ENCODE data around the gene ANKS4B. TPM values are rescaled to one million over a fixed set of nuclear protein-coding genes. Genes with fewer than 3 reads are reported as not detected.

ANKS4B gene
- total RNA-seq (2014; rRNA removed; shearing (Covaris generic); ENCODE audit: low replicate concordance), result not detected in 2 replicates

DNA sequence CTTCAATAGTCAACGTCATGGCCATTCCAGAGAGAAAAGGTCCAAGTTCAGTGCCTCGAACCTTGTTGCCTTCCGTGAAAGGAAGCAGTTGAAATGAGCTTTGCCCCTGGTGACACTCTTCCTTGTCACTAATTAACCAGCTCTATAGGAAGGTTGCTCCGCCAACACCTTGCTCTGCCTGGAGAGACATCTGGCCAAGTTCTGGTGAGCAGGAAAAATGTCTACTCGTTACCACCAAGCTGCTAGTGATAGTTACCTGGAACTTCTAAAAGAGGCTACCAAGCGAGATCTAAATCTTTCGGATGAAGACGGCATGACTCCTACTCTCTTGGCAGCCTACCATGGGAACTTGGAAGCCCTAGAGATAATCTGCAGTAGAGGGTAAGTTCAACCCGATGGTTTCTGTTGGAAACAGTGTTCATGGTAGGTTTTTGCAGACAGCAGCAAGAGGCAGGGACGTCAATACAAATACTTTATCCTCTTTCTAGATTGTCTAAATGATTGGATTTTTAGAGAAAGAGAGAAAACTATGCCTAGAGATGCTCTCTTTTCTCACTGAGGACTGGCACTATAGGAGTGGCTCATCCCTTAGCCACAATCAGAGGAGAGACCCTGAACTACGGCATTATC, at the start of gene ANKS4B:
Gene ANKS4B, plus strand, starts transcription at position 179 of the 630 bp plus-strand sequence. Its CDS starts 39 bp downstream, at position 218.
- H3K4me3 ChIP-seq (ENCODE audit: low read length), result no peak within 1 kb of the TSS
- H3K79me2 ChIP-seq (ENCODE audit: low read length), result no peaks in the 10 kb centered on the region
- H3K4me2 ChIP-seq (ENCODE audit: low read depth, low read length, poor library complexity, severe bottlenecking), result no peak within 1 kb of the TSS
- no peaks in the 10 kb centered on the region for H4K20me1 ChIP-seq (ENCODE audit: insufficient read depth, low read depth, low read length)
- no peak within 1 kb of the TSS for H3K27ac ChIP-seq (ENCODE audit: low read length)
- H3K27me3 ChIP-seq (ENCODE audit: low read length), result no peaks in the 10 kb centered on the region
- no peaks in the 10 kb centered on the region for H3K9me3 ChIP-seq (ENCODE audit: low read length)
- H3K36me3 ChIP-seq (ENCODE audit: insufficient read depth, low read length), result no peaks in the 10 kb centered on the region
- no peaks in the 10 kb centered on the region for H3K4me1 ChIP-seq (ENCODE audit: low read length)
- no peak within 1 kb of the TSS for H3K9ac ChIP-seq (ENCODE audit: low read length)
- no peak for DNase-seq
- H2AFZ ChIP-seq (ENCODE audit: low read length), result no peak within 1 kb of the TSS
- H3K9me2 ChIP-seq (replicated peaks; ENCODE audit: insufficient read depth, low read length), result no peaks in the 10 kb centered on the region

- no peaks in the 10 kb centered on the region for H3K9me2 ChIP-seq (replicated peaks; ENCODE audit: insufficient read depth, low read length)
- H3K79me2 ChIP-seq (ENCODE audit: low read length), result no peaks in the 10 kb centered on the region
- H3K4me3 ChIP-seq (ENCODE audit: low read length), result no peak overlapping the region
- H3K4me1 ChIP-seq (ENCODE audit: low read length), result peaks cover 4% of the 10 kb centered on the region
- no peak overlapping the region for H3K9ac ChIP-seq (ENCODE audit: low read length)
- no peaks in the 10 kb centered on the region for H4K20me1 ChIP-seq (ENCODE audit: insufficient read depth, low read depth, low read length)
- no peak overlapping the region for H3K4me2 ChIP-seq (ENCODE audit: low read depth, low read length, poor library complexity, severe bottlenecking)
- H2AFZ ChIP-seq (ENCODE audit: low read length), result no peak overlapping the region
- no peaks in the 10 kb centered on the region for H3K27me3 ChIP-seq (ENCODE audit: low read length)
- DNase-seq, result no peak
- no peak overlapping the region for H3K27ac ChIP-seq (ENCODE audit: low read length)
- peaks cover 29% of the 10 kb centered on the region for H3K36me3 ChIP-seq (ENCODE audit: insufficient read depth, low read length)
- H3K9me3 ChIP-seq (ENCODE audit: low read length), result no peaks in the 10 kb centered on the region
Observed at GRCh38 chr16:21183995-21184394, 49.5 kb upstream of the ANKS4B start.

GRCh38 chr16:21184834-21185233, 48.7 kb upstream of the ANKS4B start:
- peaks cover 20% of the 10 kb centered on the region for H3K36me3 ChIP-seq (ENCODE audit: insufficient read depth, low read length)
- H4K20me1 ChIP-seq (ENCODE audit: insufficient read depth, low read depth, low read length), result no peaks in the 10 kb centered on the region
- peak; percentile 49 for DNase-seq
- H3K27ac ChIP-seq (ENCODE audit: low read length), result no peak overlapping the region
- H3K4me1 ChIP-seq (ENCODE audit: low read length), result peaks cover 4% of the 10 kb centered on the region
- no peaks in the 10 kb centered on the region for H3K79me2 ChIP-seq (ENCODE audit: low read length)
- no peak overlapping the region for H3K4me3 ChIP-seq (ENCODE audit: low read length)
- no peaks in the 10 kb centered on the region for H3K9me2 ChIP-seq (replicated peaks; ENCODE audit: insufficient read depth, low read length)
- H3K4me2 ChIP-seq (ENCODE audit: low read depth, low read length, poor library complexity, severe bottlenecking), result no peak overlapping the region
- no peak overlapping the region for H3K9ac ChIP-seq (ENCODE audit: low read length)
- no peaks in the 10 kb centered on the region for H3K27me3 ChIP-seq (ENCODE audit: low read length)
- H3K9me3 ChIP-seq (ENCODE audit: low read length), result no peaks in the 10 kb centered on the region
- no peak overlapping the region for H2AFZ ChIP-seq (ENCODE audit: low read length)

DNA sequence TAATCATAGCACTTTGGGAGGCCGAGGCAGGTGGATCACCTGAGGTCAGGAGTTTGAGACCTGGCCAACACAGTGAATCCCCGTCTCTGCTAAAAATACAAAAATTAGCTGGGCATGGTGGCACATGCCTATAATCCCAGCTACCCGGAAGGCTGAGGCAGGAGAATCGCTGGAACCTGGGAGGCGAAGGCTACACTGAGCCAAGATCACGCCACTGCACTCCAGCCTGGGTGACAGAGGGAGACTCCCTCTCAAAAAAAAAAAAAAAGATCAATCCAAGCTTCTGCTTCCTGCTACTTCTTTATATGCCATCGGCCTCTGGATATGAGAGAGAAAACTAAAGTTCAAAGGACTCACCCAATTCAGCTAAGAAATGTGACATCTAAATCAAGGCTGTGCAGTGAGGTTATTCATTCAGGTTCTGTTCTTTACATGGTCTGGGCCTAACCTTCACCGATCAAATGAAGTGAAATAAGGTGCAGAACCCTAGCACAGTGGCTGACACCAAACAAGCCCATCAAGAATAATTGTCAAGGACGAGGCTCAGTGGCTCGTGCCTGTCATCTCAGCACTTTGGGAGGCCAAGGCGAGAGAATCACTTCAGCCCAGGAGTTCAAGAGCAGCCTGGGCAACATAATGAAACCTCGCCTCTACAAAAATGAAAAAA, 47.7 kb upstream of the ANKS4B start:
- Histone ChIP-seq H3K4me1 (ENCODE audit: low read length) (peaks cover 4% of the 10 kb centered on the region), H4K20me1 (ENCODE audit: insufficient read depth, low read depth, low read length) (no peaks in the 10 kb centered on the region), H3K27me3 (ENCODE audit: low read length) (no peaks in the 10 kb centered on the region), H3K9ac (ENCODE audit: low read length) (no peak overlapping the region), H3K9me3 (ENCODE audit: low read length) (no peaks in the 10 kb centered on the region), H3K27ac (ENCODE audit: low read length) (no peak overlapping the region), H3K36me3 (ENCODE audit: insufficient read depth, low read length) (peaks cover 14% of the 10 kb centered on the region), H3K4me2 (ENCODE audit: low read depth, low read length, poor library complexity, severe bottlenecking) (no peak overlapping the region), H3K79me2 (ENCODE audit: low read length) (no peaks in the 10 kb centered on the region), H2AFZ (ENCODE audit: low read length) (no peak overlapping the region), H3K9me2 (replicated peaks; ENCODE audit: insufficient read depth, low read length) (no peaks in the 10 kb centered on the region), H3K4me3 (ENCODE audit: low read length) (no peak overlapping the region)
- DNase-seq, result no peak

GRCh38 chr16:21186326-21186691, 47.2 kb upstream of the ANKS4B start:
- H4K20me1 ChIP-seq (ENCODE audit: insufficient read depth, low read depth, low read length), result no peaks in the 10 kb centered on the region
- H3K36me3 ChIP-seq (ENCODE audit: insufficient read depth, low read length), result peaks cover 9% of the 10 kb centered on the region
- H2AFZ ChIP-seq (ENCODE audit: low read length), result no peak overlapping the region
- no peak overlapping the region for H3K4me3 ChIP-seq (ENCODE audit: low read length)
- DNase-seq, result no peak
- H3K79me2 ChIP-seq (ENCODE audit: low read length), result no peaks in the 10 kb centered on the region
- no peak overlapping the region for H3K27ac ChIP-seq (ENCODE audit: low read length)
- no peaks in the 10 kb centered on the region for H3K27me3 ChIP-seq (ENCODE audit: low read length)
- H3K4me2 ChIP-seq (ENCODE audit: low read depth, low read length, poor library complexity, severe bottlenecking), result no peak overlapping the region
- peaks cover 4% of the 10 kb centered on the region for H3K4me1 ChIP-seq (ENCODE audit: low read length)
- no peaks in the 10 kb centered on the region for H3K9me2 ChIP-seq (replicated peaks; ENCODE audit: insufficient read depth, low read length)
- H3K9me3 ChIP-seq (ENCODE audit: low read length), result no peaks in the 10 kb centered on the region
- H3K9ac ChIP-seq (ENCODE audit: low read length), result no peak overlapping the region

DNA sequence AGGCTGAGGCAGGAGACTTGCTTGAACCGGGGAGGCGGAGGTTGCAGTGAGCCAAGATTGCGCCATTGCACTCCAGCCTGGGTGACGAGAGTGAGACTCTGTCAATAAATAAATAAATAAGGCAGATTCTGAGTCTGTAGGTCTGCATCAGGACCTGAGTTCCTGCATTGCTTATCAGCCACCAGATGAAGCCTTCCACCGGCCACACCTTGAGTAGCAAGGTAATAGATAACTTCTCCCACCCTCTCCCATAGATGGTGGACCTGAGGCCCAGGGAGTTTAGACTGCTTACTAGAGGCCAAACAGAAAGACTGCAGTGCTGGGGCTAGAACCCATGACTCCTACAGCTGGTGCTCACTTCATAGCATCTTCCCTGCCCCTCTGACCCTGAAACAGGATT, 44.2 kb upstream of the ANKS4B start:
- H3K4me3 ChIP-seq (ENCODE audit: low read length), result no peak overlapping the region
- no peak overlapping the region for H2AFZ ChIP-seq (ENCODE audit: low read length)
- no peaks in the 10 kb centered on the region for H3K36me3 ChIP-seq (ENCODE audit: insufficient read depth, low read length)
- H4K20me1 ChIP-seq (ENCODE audit: insufficient read depth, low read depth, low read length), result no peaks in the 10 kb centered on the region
- H3K9me2 ChIP-seq (replicated peaks; ENCODE audit: insufficient read depth, low read length), result no peaks in the 10 kb centered on the region
- 0 out of 2 replicates have a peak, but pooled peaks cover 3% of the 10 kb centered on the region for H3K27me3 ChIP-seq (ENCODE audit: low read length)
- peaks cover 4% of the 10 kb centered on the region for H3K4me1 ChIP-seq (ENCODE audit: low read length)
- H3K9me3 ChIP-seq (ENCODE audit: low read length), result no peaks in the 10 kb centered on the region
- no peak for DNase-seq
- no peak overlapping the region for H3K9ac ChIP-seq (ENCODE audit: low read length)
- no peaks in the 10 kb centered on the region for H3K79me2 ChIP-seq (ENCODE audit: low read length)
- no peak overlapping the region for H3K4me2 ChIP-seq (ENCODE audit: low read depth, low read length, poor library complexity, severe bottlenecking)
- no peak overlapping the region for H3K27ac ChIP-seq (ENCODE audit: low read length)

- Histone ChIP-seq H2AFZ (ENCODE audit: low read length) (no peak overlapping the region), H3K4me1 (ENCODE audit: low read length) (peaks cover 8% of the 10 kb centered on the region), H3K4me3 (ENCODE audit: low read length) (no peak overlapping the region), H3K27me3 (ENCODE audit: low read length) (0 out of 2 replicates have a peak, but pooled peaks cover 3% of the 10 kb centered on the region), H3K79me2 (ENCODE audit: low read length) (no peaks in the 10 kb centered on the region), H3K9me2 (replicated peaks; ENCODE audit: insufficient read depth, low read length) (no peaks in the 10 kb centered on the region), H3K9ac (ENCODE audit: low read length) (no peak overlapping the region), H3K9me3 (ENCODE audit: low read length) (no peaks in the 10 kb centered on the region), H3K4me2 (ENCODE audit: low read depth, low read length, poor library complexity, severe bottlenecking) (no peak overlapping the region), H3K36me3 (ENCODE audit: insufficient read depth, low read length) (no peaks in the 10 kb centered on the region), H3K27ac (ENCODE audit: low read length) (no peak overlapping the region), H4K20me1 (ENCODE audit: insufficient read depth, low read depth, low read length) (no peaks in the 10 kb centered on the region)
- no peak for DNase-seq
Observed at GRCh38 chr16:21190013-21190412, 43.5 kb upstream of the ANKS4B start.

DNA sequence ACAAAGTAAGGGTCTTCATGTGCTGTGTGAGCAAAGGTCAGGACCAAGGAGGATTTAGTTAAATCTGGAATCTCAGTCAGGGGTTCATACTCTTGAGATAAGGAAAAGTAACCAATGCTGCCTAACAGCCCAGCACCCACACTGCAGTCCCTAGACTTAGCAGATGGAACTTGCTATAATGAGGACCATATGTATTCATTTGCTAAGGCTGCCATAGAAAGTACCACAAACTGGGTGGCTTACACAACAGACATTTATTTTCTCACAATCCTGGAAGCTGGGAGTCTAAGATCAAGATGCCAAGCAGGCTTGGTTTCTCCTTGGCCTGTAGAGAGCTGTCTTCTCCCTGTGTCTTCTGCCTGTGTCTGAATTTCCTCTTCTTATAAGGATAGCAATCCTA, 42.9 kb upstream of the ANKS4B start:
- Histone ChIP-seq H3K36me3 (ENCODE audit: insufficient read depth, low read length) (no peaks in the 10 kb centered on the region), H3K27me3 (ENCODE audit: low read length) (0 out of 2 replicates have a peak, but pooled peaks cover 3% of the 10 kb centered on the region)

More for the DNA sequence above, 42.9 kb upstream of the ANKS4B start:
- no peak overlapping the region for H3K4me2 ChIP-seq (ENCODE audit: low read depth, low read length, poor library complexity, severe bottlenecking)
- no peaks in the 10 kb centered on the region for H3K79me2 ChIP-seq (ENCODE audit: low read length)
- no peak overlapping the region for H3K4me3 ChIP-seq (ENCODE audit: low read length)
- H2AFZ ChIP-seq (ENCODE audit: low read length), result no peak overlapping the region
- no peaks in the 10 kb centered on the region for H4K20me1 ChIP-seq (ENCODE audit: insufficient read depth, low read depth, low read length)
- no peak for DNase-seq
- no peaks in the 10 kb centered on the region for H3K9me2 ChIP-seq (replicated peaks; ENCODE audit: insufficient read depth, low read length)
- no peak overlapping the region for H3K9ac ChIP-seq (ENCODE audit: low read length)
- no peak overlapping the region for H3K27ac ChIP-seq (ENCODE audit: low read length)
- H3K4me1 ChIP-seq (ENCODE audit: low read length), result peaks cover 8% of the 10 kb centered on the region
- no peaks in the 10 kb centered on the region for H3K9me3 ChIP-seq (ENCODE audit: low read length)

All from Karpas-422 (cell line).